ENCODE data around the gene CAMK1.

Gene CAMK1

DNA sequence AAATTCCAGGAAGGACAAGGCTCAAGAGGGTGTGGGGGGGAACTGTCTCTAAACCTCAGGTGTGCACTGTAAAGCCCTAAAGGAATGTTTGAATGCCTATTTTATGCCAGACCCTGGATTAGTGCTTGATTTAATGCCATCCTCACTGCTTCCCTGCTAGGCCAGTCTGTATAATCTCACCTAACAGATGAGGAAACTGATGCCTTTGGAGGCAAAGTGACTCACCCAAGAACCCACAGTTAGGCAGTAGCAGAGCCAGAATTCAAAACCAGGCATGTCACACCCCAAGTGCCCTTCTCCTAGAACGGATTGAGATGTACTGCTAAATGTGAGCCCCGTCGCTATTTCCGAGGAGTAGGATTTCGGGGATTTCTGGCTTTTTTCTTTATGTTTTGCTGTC, 7.8 kb downstream of the CAMK1 start:
- TF ChIP-seq FOXP2 (optimal IDR thresholded peaks at IDR 0.05; ENCODE audit: borderline replicate concordance, extremely low read depth, extremely low read length, insufficient read depth): no peak
- no peak for TF ChIP-seq SIN3A (IDR thresholded peaks at IDR 0.05; ENCODE audit: borderline replicate concordance, insufficient read depth, low read length)
- TF ChIP-seq TAF1 (IDR thresholded peaks at IDR 0.05; ENCODE audit: borderline replicate concordance, insufficient read depth, low read length): no peak
- no peak for TF ChIP-seq POLR2AphosphoS5 (IDR thresholded peaks at IDR 0.05; ENCODE audit: low read depth, low read length)

DNA sequence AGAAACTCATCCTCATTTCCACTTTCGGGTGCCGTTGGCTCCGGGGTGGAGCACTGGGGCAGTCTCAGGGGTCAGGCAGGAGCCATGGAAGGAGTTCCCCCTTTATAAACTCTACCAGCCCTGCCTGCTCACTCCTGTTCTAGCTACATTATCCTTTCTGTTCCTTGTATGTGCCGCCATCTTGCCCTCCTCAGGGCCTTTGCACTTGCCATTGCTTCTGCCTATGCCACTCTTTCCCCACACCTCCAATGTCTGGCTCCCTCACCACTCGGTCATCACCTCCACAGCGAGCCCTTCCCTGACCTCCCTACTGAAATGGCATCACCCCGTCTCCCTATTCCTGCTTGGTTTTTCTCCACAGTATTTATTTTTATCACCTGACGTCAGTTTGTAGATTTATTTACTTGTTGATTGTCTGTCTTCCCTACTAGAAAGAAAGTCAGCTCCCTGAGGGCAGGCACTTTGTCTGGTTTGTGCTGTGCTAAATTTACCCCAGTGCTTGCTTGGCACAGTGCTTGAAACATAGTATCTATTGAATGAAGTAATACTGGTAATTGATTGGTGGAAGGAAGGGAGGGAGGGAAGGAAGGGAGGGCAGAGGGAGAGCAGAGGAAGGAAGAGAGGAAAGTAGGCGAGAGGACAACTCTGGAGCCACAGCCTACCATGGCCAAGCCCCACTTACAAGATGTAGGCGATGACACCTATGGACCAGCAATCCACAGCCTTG, 8.8 kb downstream of the CAMK1 start:
- TF ChIP-seq POLR2AphosphoS5 (IDR thresholded peaks at IDR 0.05; ENCODE audit: low read depth, low read length) (peak; percentile 16; the same call in 1 of the 2 replicates), SIN3A (IDR thresholded peaks at IDR 0.05; ENCODE audit: borderline replicate concordance, insufficient read depth, low read length) (no peak)

DNA sequence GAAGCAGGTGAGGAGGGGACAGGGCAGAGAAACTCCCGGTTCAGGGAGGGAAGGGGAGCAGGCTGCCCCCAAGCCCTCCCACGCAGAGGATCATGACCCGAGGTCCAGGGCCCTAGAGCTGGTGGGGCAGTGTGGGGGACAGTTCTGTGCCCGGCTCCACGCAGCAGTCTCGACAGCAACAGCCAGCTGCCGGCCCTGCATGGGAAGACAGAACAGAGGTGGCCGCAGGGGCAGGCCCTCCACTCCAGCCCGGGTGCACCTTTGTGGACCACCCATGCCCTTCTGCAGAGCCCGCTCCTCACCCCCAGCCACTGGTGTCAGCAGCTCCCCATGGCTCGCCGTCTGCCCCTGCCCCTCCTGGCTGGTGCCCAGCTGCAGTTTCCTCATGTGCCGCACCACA, 12.3 kb downstream of the CAMK1 start:
- TF ChIP-seq POLR2AphosphoS5 (IDR thresholded peaks at IDR 0.05; ENCODE audit: low read depth, low read length) (no peak), SIN3A (IDR thresholded peaks at IDR 0.05; ENCODE audit: borderline replicate concordance, insufficient read depth, low read length) (no peak), TAF1 (IDR thresholded peaks at IDR 0.05; ENCODE audit: borderline replicate concordance, insufficient read depth, low read length) (no peak)
- TF ChIP-seq, protein P1, sequence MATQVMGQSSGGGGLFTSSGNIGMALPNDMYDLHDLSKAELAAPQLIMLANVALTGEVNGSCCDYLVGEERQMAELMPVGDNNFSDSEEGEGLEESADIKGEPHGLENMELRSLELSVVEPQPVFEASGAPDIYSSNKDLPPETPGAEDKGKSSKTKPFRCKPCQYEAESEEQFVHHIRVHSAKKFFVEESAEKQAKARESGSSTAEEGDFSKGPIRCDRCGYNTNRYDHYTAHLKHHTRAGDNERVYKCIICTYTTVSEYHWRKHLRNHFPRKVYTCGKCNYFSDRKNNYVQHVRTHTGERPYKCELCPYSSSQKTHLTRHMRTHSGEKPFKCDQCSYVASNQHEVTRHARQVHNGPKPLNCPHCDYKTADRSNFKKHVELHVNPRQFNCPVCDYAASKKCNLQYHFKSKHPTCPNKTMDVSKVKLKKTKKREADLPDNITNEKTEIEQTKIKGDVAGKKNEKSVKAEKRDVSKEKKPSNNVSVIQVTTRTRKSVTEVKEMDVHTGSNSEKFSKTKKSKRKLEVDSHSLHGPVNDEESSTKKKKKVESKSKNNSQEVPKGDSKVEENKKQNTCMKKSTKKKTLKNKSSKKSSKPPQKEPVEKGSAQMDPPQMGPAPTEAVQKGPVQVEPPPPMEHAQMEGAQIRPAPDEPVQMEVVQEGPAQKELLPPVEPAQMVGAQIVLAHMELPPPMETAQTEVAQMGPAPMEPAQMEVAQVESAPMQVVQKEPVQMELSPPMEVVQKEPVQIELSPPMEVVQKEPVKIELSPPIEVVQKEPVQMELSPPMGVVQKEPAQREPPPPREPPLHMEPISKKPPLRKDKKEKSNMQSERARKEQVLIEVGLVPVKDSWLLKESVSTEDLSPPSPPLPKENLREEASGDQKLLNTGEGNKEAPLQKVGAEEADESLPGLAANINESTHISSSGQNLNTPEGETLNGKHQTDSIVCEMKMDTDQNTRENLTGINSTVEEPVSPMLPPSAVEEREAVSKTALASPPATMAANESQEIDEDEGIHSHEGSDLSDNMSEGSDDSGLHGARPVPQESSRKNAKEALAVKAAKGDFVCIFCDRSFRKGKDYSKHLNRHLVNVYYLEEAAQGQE (IDR thresholded peaks at IDR 0.05; ENCODE audit: insufficient read depth in 1 of 2, low read depth in 2 of 2, low read length in 2 of 2): no peak

- no peak for TF ChIP-seq TAF1 (IDR thresholded peaks at IDR 0.05; ENCODE audit: borderline replicate concordance, insufficient read depth, low read length)
- TF ChIP-seq POLR2AphosphoS5 (IDR thresholded peaks at IDR 0.05; ENCODE audit: low read depth, low read length): no peak
- TF ChIP-seq FOXP2 (optimal IDR thresholded peaks at IDR 0.05; ENCODE audit: borderline replicate concordance, extremely low read depth, extremely low read length, insufficient read depth): no peak
These were observed 15.1 kb downstream of the CAMK1 start for GRCh38 chr3:9754678-9755077.

GRCh38 chr3:9750556-9751411, 19.0 kb downstream of the CAMK1 start:
- TF ChIP-seq POLR2AphosphoS5 (IDR thresholded peaks at IDR 0.05; ENCODE audit: low read depth, low read length) (no peak), TAF1 (IDR thresholded peaks at IDR 0.05; ENCODE audit: borderline replicate concordance, insufficient read depth, low read length) (no peak), SIN3A (IDR thresholded peaks at IDR 0.05; ENCODE audit: borderline replicate concordance, insufficient read depth, low read length) (no peak), FOXP2 (optimal IDR thresholded peaks at IDR 0.05; ENCODE audit: borderline replicate concordance, extremely low read depth, extremely low read length, insufficient read depth) (no peak)
- TF ChIP-seq, protein P1 (IDR thresholded peaks at IDR 0.05; ENCODE audit: insufficient read depth in 1 of 2, low read depth in 2 of 2, low read length in 2 of 2): no peak

DNA sequence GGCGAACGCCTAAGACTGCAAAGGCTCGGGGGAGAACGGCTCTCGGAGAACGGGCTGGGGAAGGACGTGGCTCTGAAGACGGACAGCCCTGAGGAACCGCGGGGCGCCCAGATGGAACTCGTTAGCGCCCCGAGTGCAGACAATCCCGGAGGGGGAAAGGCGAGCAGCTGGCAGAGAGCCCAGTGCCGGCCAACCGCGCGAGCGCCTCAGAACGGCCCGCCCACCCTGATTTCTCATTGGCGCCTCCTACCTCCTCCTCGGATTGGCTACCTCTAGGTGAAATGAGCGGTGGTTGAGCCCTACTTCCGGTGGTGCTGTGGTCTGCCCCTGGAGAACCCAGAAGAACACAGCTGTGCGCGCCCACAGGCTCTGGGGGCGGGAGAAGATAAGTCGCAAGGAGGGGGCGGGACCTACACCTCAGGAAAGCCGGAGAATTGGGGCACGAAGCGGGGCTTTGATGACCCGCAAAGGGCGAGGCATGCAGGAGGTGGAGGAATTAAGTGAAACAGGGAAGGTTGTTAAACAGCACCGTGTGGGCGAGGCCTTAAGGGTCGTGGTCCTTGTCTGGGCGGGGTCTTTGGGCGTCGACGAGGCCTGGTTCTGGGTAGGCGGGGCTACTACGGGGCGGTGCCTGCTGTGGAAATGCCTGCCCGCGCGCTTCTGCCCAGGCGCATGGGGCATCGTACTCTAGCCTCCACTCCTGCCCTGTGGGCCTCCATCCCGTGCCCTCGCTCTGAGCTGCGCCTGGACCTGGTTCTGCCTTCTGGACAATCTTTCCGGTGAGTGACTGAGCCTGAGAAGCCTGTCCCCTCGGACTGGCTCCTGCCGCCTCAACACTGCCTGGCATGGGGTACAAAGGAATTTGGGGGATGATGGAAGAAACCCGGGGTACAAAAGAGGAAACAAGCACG, 19.8 kb downstream of the CAMK1 start, which contains the start of gene OGG1:
OGG1 (plus strand) TSS at position 308 of the 911 bp plus-strand sequence; CDS start at position 643, 335 bp downstream.
- TF ChIP-seq, protein P1 (IDR thresholded peaks at IDR 0.05; ENCODE audit: insufficient read depth in 1 of 2, low read depth in 2 of 2, low read length in 2 of 2): no peak
- TF ChIP-seq TAF1 (IDR thresholded peaks at IDR 0.05; ENCODE audit: borderline replicate concordance, insufficient read depth, low read length) (peak; percentile 65; the same call in 1 of the 2 replicates), POLR2AphosphoS5 (IDR thresholded peaks at IDR 0.05; ENCODE audit: low read depth, low read length) (peak; percentile 83), SIN3A (IDR thresholded peaks at IDR 0.05; ENCODE audit: borderline replicate concordance, insufficient read depth, low read length) (peak; percentile 76; the same call in 1 of the 2 replicates), FOXP2 (optimal IDR thresholded peaks at IDR 0.05; ENCODE audit: borderline replicate concordance, extremely low read depth, extremely low read length, insufficient read depth) (no peak)
